A549 (cell line): ENCODE data around the gene SLC24A4.

ENCODE experiments used
- CTCF ChIP-seq: fragments of >200 bp; sonication (Bioruptor Twin); formaldehyde crosslinking; IDR thresholded peaks from 3 replicates; pipeline ENCODE4 v1.5.1; 2016
- MYC ChIP-seq: IDR thresholded peaks from 2 replicates; pipeline ENCODE4 v1.6.1; 2012; ENCODE audit warnings: mild to moderate bottlenecking, inconsistent platforms, low read length, improper control_type of control experiment, borderline replicate concordance

GRCh38 chr14:92494512-92494911 lies 171.5 kb downstream of the SLC24A4 start:
- TF ChIP-seq CTCF (no peak), MYC (no peak)
